ENCODE measurements around the gene SPSB1.

Gene SPSB1

GRCh38 chr1:9352377-9353134 lies 59.9 kb downstream of the SPSB1 start:
- FAIRE-seq, result no peak
- no peak for TF ChIP-seq SPI1 (IDR thresholded peaks at IDR 0.05; ENCODE audit: low read depth, low read length)
- no peak for TF ChIP-seq POLR2A (IDR thresholded peaks at IDR 0.05; ENCODE audit: low read depth, low read length)
- no peak for TF ChIP-seq PAX5 (IDR thresholded peaks at IDR 0.05; ENCODE audit: insufficient read depth, low read length, severe bottlenecking)
- TF ChIP-seq POLR2AphosphoS5 (IDR thresholded peaks at IDR 0.05; ENCODE audit: low read depth, low read length), result no peak
- TF ChIP-seq POU2F2 (IDR thresholded peaks at IDR 0.05; ENCODE audit: low read depth, low read length), result no peak
- no peak for TF ChIP-seq TAF1 (IDR thresholded peaks at IDR 0.05; ENCODE audit: low read depth, low read length)
- DNase-seq (ENCODE audit: insufficient read length, low spot score), result no peak

GRCh38 chr1:9355503-9355902 lies 62.8 kb downstream of the SPSB1 start:
- FAIRE-seq (no peak), DNase-seq (ENCODE audit: insufficient read length, low spot score) (no peak)
- no peak for TF ChIP-seq SPI1 (IDR thresholded peaks at IDR 0.05; ENCODE audit: low read depth, low read length)
- TF ChIP-seq POLR2AphosphoS5 (IDR thresholded peaks at IDR 0.05; ENCODE audit: low read depth, low read length), result no peak
- no peak for TF ChIP-seq POLR2A (IDR thresholded peaks at IDR 0.05; ENCODE audit: low read depth, low read length)
- no peak for TF ChIP-seq POU2F2 (IDR thresholded peaks at IDR 0.05; ENCODE audit: low read depth, low read length)
- no peak for TF ChIP-seq TAF1 (IDR thresholded peaks at IDR 0.05; ENCODE audit: low read depth, low read length)
- TF ChIP-seq PAX5 (IDR thresholded peaks at IDR 0.05; ENCODE audit: insufficient read depth, low read length, severe bottlenecking), result no peak

- DNase-seq (ENCODE audit: insufficient read length, low spot score), result no peak
- no peak for TF ChIP-seq POLR2A (IDR thresholded peaks at IDR 0.05; ENCODE audit: low read depth, low read length)
- TF ChIP-seq TAF1 (IDR thresholded peaks at IDR 0.05; ENCODE audit: low read depth, low read length), result no peak
- no peak for TF ChIP-seq POU2F2 (IDR thresholded peaks at IDR 0.05; ENCODE audit: low read depth, low read length)
- TF ChIP-seq PAX5 (IDR thresholded peaks at IDR 0.05; ENCODE audit: insufficient read depth, low read length, severe bottlenecking), result no peak
- no peak for FAIRE-seq
These were observed 63.3 kb downstream of the SPSB1 start for GRCh38 chr1:9356021-9356420.

- no peak for DNase-seq (ENCODE audit: insufficient read length, low spot score)
- no peak for FAIRE-seq
- TF ChIP-seq POLR2A (IDR thresholded peaks at IDR 0.05; ENCODE audit: low read depth, low read length), result no peak
- TF ChIP-seq POU2F2 (IDR thresholded peaks at IDR 0.05; ENCODE audit: low read depth, low read length), result no peak
- no peak for TF ChIP-seq PAX5 (IDR thresholded peaks at IDR 0.05; ENCODE audit: insufficient read depth, low read length, severe bottlenecking)
- no peak for TF ChIP-seq TAF1 (IDR thresholded peaks at IDR 0.05; ENCODE audit: low read depth, low read length)
- no peak for TF ChIP-seq POLR2AphosphoS5 (IDR thresholded peaks at IDR 0.05; ENCODE audit: low read depth, low read length)
- no peak for TF ChIP-seq SPI1 (IDR thresholded peaks at IDR 0.05; ENCODE audit: low read depth, low read length)
These were observed 64.3 kb downstream of the SPSB1 start for GRCh38 chr1:9356829-9357466.

- DNase-seq (ENCODE audit: insufficient read length, low spot score) (no peak), FAIRE-seq (no peak)
- no peak for TF ChIP-seq SPI1 (IDR thresholded peaks at IDR 0.05; ENCODE audit: low read depth, low read length)
- no peak for TF ChIP-seq POLR2AphosphoS5 (IDR thresholded peaks at IDR 0.05; ENCODE audit: low read depth, low read length)
- TF ChIP-seq POU2F2 (IDR thresholded peaks at IDR 0.05; ENCODE audit: low read depth, low read length), result no peak
- TF ChIP-seq POLR2A (IDR thresholded peaks at IDR 0.05; ENCODE audit: low read depth, low read length), result no peak
- TF ChIP-seq TAF1 (IDR thresholded peaks at IDR 0.05; ENCODE audit: low read depth, low read length), result no peak
- no peak for TF ChIP-seq PAX5 (IDR thresholded peaks at IDR 0.05; ENCODE audit: insufficient read depth, low read length, severe bottlenecking)
These were observed 65.3 kb downstream of the SPSB1 start for GRCh38 chr1:9357958-9358357.

- DNase-seq (ENCODE audit: insufficient read length, low spot score) (no peak), FAIRE-seq (no peak)
- no peak for TF ChIP-seq TAF1 (IDR thresholded peaks at IDR 0.05; ENCODE audit: low read depth, low read length)
- TF ChIP-seq POLR2AphosphoS5 (IDR thresholded peaks at IDR 0.05; ENCODE audit: low read depth, low read length), result no peak
These were observed 67.8 kb downstream of the SPSB1 start for GRCh38 chr1:9360371-9361064.

GRCh38 chr1:9361630-9362260 lies 69.1 kb downstream of the SPSB1 start:
- no peak for FAIRE-seq
- no peak for TF ChIP-seq POLR2AphosphoS5 (IDR thresholded peaks at IDR 0.05; ENCODE audit: low read depth, low read length)
- no peak for TF ChIP-seq SPI1 (IDR thresholded peaks at IDR 0.05; ENCODE audit: low read depth, low read length)
- no peak for TF ChIP-seq TAF1 (IDR thresholded peaks at IDR 0.05; ENCODE audit: low read depth, low read length)
- no peak for TF ChIP-seq POU2F2 (IDR thresholded peaks at IDR 0.05; ENCODE audit: low read depth, low read length)
- no peak for TF ChIP-seq PAX5 (IDR thresholded peaks at IDR 0.05; ENCODE audit: insufficient read depth, low read length, severe bottlenecking)
- no peak for TF ChIP-seq POLR2A (IDR thresholded peaks at IDR 0.05; ENCODE audit: low read depth, low read length)
- no peak for DNase-seq (ENCODE audit: insufficient read length, low spot score)

- DNase-seq (ENCODE audit: insufficient read length, low spot score), result no peak
- TF ChIP-seq POLR2A (IDR thresholded peaks at IDR 0.05; ENCODE audit: low read depth, low read length), result no peak
- TF ChIP-seq TAF1 (IDR thresholded peaks at IDR 0.05; ENCODE audit: low read depth, low read length), result no peak
- TF ChIP-seq POU2F2 (IDR thresholded peaks at IDR 0.05; ENCODE audit: low read depth, low read length), result no peak
- no peak for TF ChIP-seq POLR2AphosphoS5 (IDR thresholded peaks at IDR 0.05; ENCODE audit: low read depth, low read length)
- TF ChIP-seq PAX5 (IDR thresholded peaks at IDR 0.05; ENCODE audit: insufficient read depth, low read length, severe bottlenecking), result no peak
- no peak for TF ChIP-seq SPI1 (IDR thresholded peaks at IDR 0.05; ENCODE audit: low read depth, low read length)
- no peak for FAIRE-seq
These were observed 69.8 kb downstream of the SPSB1 start for GRCh38 chr1:9362488-9362887.

GRCh38 chr1:9363061-9363471 lies 70.4 kb downstream of the SPSB1 start:
- FAIRE-seq (peak; percentile 58), DNase-seq (ENCODE audit: insufficient read length, low spot score) (no peak)
- TF ChIP-seq POLR2AphosphoS5 (IDR thresholded peaks at IDR 0.05; ENCODE audit: low read depth, low read length), result no peak
- no peak for TF ChIP-seq POU2F2 (IDR thresholded peaks at IDR 0.05; ENCODE audit: low read depth, low read length)
- TF ChIP-seq SPI1 (IDR thresholded peaks at IDR 0.05; ENCODE audit: low read depth, low read length), result no peak
- TF ChIP-seq POLR2A (IDR thresholded peaks at IDR 0.05; ENCODE audit: low read depth, low read length), result no peak
- TF ChIP-seq TAF1 (IDR thresholded peaks at IDR 0.05; ENCODE audit: low read depth, low read length), result no peak
- TF ChIP-seq PAX5 (IDR thresholded peaks at IDR 0.05; ENCODE audit: insufficient read depth, low read length, severe bottlenecking), result no peak

Measured in GM12891 (cell line).